ENCODE measurements around the gene TANGO2.

Gene TANGO2

DNA sequence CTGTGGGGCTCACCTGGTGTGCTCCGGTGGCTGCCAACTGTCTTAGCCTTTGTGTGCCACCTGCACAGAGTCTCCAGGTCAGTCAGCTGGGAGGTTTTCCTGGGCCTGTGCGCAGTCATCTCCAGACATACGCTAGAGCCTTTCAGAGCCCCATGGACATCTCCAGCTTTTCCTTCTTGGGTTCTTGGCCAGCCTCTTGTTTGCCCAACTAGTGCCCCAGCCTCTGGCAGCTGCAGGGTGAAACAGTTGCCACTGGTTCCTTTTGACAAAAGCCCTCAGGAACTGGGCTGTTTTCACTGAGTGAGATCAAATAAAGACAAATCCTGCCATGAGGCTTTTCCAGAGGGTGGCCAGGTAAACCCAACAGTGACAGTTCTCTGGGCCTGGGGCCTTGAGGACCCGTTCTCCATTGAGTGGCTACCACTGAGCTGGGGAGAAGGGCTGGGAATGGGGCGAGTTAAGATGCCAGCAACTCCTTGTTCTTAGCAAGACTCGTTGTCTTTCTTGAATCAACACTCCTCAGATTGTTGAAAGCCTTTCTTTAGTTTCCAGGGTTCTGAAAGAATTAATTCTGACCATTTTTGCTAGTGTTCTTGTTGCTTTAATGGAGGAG, 78.3 kb downstream of the TANGO2 start:
- Histone ChIP-seq H4K8ac (ENCODE audit: low read length) (no peak overlapping the region), H2AFZ (ENCODE audit: low read depth, low read length) (no peak overlapping the region), H2AK5ac (ENCODE audit: low read length, severe bottlenecking) (no peak overlapping the region), H3K14ac (ENCODE audit: low read length in 2 of 2) (no peak overlapping the region), H3K36me3 (ENCODE audit: control insufficient read depth in 1 of 2, insufficient read depth in 2 of 2, low read depth in 1 of 2, low read length in 2 of 2) (peaks cover 56 to 87% of the 10 kb centered on the region in 2 experiments), H2BK12ac (ENCODE audit: low read length in 2 of 2) (no peak overlapping the region), H3K4me1 (ENCODE audit: control insufficient read depth, insufficient read depth, low read depth, low read length) (no peaks in the 10 kb centered on the region), H3K27ac (ENCODE audit: low read length, poor library complexity, severe bottlenecking) (no peak overlapping the region), H2BK15ac (ENCODE audit: low read depth, poor library complexity, severe bottlenecking) (no peak overlapping the region), H4K91ac (ENCODE audit: low read length) (no peak overlapping the region), H2BK5ac (ENCODE audit: low read depth, low read length, poor library complexity, severe bottlenecking) (no peak overlapping the region), H3K4ac (ENCODE audit: low read depth in 1 of 2, low read length in 2 of 2) (no peak overlapping the region), H3K4me3 (ENCODE audit: insufficient read depth in 1 of 2, low read depth in 1 of 2, low read length in 2 of 2) (no peak overlapping the region), H3K79me1 (replicated peaks; ENCODE audit: low read length, poor library complexity, severe bottlenecking) (peaks cover 31% of the 10 kb centered on the region), H3K23ac (ENCODE audit: low read length in 2 of 2) (no peak overlapping the region), H2BK120ac (ENCODE audit: low read depth, low read length) (no peak overlapping the region), H3K27me3 (ENCODE audit: control insufficient read depth in 1 of 2, insufficient read depth in 1 of 2, low read length in 2 of 2) (no peaks in the 10 kb centered on the region), H3K4me2 (ENCODE audit: low read length, poor library complexity, severe bottlenecking) (no peak overlapping the region), H3K9ac (ENCODE audit: low read length) (no peak overlapping the region), H3K9me3 (ENCODE audit: control insufficient read depth, low read length) (peaks cover 6% of the 10 kb centered on the region), H3K18ac (ENCODE audit: low read depth in 1 of 2, low read length in 2 of 2) (no peak overlapping the region)
- 98% methylated on average over 6 of the region's 6 CpGs for WGBS
- no peak for DNase-seq

DNA sequence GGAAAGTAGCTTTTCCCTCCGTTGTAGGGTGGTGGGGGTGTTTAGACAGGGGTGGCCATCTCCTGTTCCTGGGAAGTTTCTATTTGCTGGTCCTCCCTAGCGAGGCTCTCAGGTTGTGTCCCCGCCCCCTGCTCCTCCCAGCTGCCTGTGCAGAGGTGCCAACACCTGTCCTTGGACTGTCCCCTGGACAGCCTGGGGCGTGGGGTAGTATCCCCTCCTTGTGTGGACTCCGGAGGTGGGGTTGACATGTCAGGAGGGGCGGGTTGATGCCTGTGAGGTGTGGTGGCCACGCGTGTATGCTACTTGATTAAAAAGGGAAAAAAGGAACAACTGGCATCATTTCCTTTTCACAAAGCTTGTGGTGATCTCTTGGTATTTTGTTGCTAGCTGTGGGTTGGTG, 80.7 kb downstream of the TANGO2 start:
- DNase-seq = no peak
- no peak overlapping the region for H4K8ac ChIP-seq (ENCODE audit: low read length)
- no peak overlapping the region for H4K91ac ChIP-seq (ENCODE audit: low read length)
- no peak overlapping the region for H3K4ac ChIP-seq (ENCODE audit: low read depth in 1 of 2, low read length in 2 of 2)
- H3K79me1 ChIP-seq (replicated peaks; ENCODE audit: low read length, poor library complexity, severe bottlenecking) = peaks cover 37% of the 10 kb centered on the region
- no peak overlapping the region for H3K27ac ChIP-seq (ENCODE audit: low read length, poor library complexity, severe bottlenecking)
- H3K4me2 ChIP-seq (ENCODE audit: low read length, poor library complexity, severe bottlenecking) = no peak overlapping the region
- peaks cover 15% of the 10 kb centered on the region for H3K4me1 ChIP-seq (ENCODE audit: control insufficient read depth, insufficient read depth, low read depth, low read length)
- WGBS = 96% methylated on average over 8 of the region's 8 CpGs
- H3K4me3 ChIP-seq (ENCODE audit: insufficient read depth in 1 of 2, low read depth in 1 of 2, low read length in 2 of 2) = no peak overlapping the region
- no peak overlapping the region for H2AK5ac ChIP-seq (ENCODE audit: low read length, severe bottlenecking)
- peaks cover 61 to 86% of the 10 kb centered on the region in 2 experiments for H3K36me3 ChIP-seq (ENCODE audit: control insufficient read depth in 1 of 2, insufficient read depth in 2 of 2, low read depth in 1 of 2, low read length in 2 of 2)
- no peak overlapping the region for H2BK12ac ChIP-seq (ENCODE audit: low read length in 2 of 2)
- no peaks in the 10 kb centered on the region for H3K27me3 ChIP-seq (ENCODE audit: control insufficient read depth in 1 of 2, insufficient read depth in 1 of 2, low read length in 2 of 2)
- no peak overlapping the region for H2BK15ac ChIP-seq (ENCODE audit: low read depth, poor library complexity, severe bottlenecking)
- no peak overlapping the region for H2AFZ ChIP-seq (ENCODE audit: low read depth, low read length)
- no peak overlapping the region for H2BK5ac ChIP-seq (ENCODE audit: low read depth, low read length, poor library complexity, severe bottlenecking)
- H3K9me3 ChIP-seq (ENCODE audit: control insufficient read depth, low read length) = peaks cover 3% of the 10 kb centered on the region
- no peak overlapping the region for H3K23ac ChIP-seq (ENCODE audit: low read length in 2 of 2)
- H3K18ac ChIP-seq (ENCODE audit: low read depth in 1 of 2, low read length in 2 of 2) = no peak overlapping the region
- H3K14ac ChIP-seq (ENCODE audit: low read length in 2 of 2) = no peak overlapping the region
- no peak overlapping the region for H2BK120ac ChIP-seq (ENCODE audit: low read depth, low read length)
- H3K9ac ChIP-seq (ENCODE audit: low read length) = no peak overlapping the region

DNA sequence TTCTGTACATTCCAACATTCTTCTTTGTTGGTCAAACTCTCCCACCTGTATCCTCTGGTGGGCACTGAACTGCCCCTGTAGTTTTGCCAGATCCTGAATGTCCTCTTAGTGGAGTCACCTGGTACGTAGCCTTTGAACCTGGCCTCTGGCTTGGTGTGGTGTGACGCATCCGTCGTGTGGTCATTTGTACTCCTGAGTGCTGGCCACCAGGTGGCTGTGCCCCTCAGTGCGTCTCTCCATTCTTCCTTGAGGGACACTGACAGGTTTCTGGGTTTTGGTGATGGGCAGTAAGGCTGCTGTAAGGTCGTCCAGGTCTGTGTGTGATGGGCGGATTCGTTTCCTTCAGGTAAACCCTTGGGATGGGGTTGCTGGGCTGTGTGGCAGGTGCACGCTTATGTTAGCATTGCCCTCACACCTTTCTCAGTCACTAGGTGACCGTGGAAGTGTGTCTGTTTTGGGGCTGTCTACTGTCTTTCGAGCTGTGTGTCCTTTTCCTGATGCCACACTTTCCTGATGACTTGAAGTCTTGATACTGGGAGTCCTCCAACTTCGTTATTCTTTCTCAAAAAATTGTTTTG, 81.4 kb downstream of the TANGO2 start:
- Histone ChIP-seq H4K91ac (ENCODE audit: low read length) (no peak overlapping the region), H3K14ac (ENCODE audit: low read length in 2 of 2) (no peak overlapping the region), H3K4me2 (ENCODE audit: low read length, poor library complexity, severe bottlenecking) (no peak overlapping the region), H2AFZ (ENCODE audit: low read depth, low read length) (no peak overlapping the region), H2BK12ac (ENCODE audit: low read length in 2 of 2) (no peak overlapping the region), H2BK15ac (ENCODE audit: low read depth, poor library complexity, severe bottlenecking) (no peak overlapping the region), H2BK120ac (ENCODE audit: low read depth, low read length) (no peak overlapping the region), H3K18ac (ENCODE audit: low read depth in 1 of 2, low read length in 2 of 2) (no peak overlapping the region), H2BK5ac (ENCODE audit: low read depth, low read length, poor library complexity, severe bottlenecking) (no peak overlapping the region), H3K36me3 (ENCODE audit: control insufficient read depth in 1 of 2, insufficient read depth in 2 of 2, low read depth in 1 of 2, low read length in 2 of 2) (peaks cover 67 to 86% of the 10 kb centered on the region in 2 experiments), H2AK5ac (ENCODE audit: low read length, severe bottlenecking) (no peak overlapping the region), H3K27ac (ENCODE audit: low read length, poor library complexity, severe bottlenecking) (no peak overlapping the region), H3K27me3 (ENCODE audit: control insufficient read depth in 1 of 2, insufficient read depth in 1 of 2, low read length in 2 of 2) (no peaks in the 10 kb centered on the region), H3K9ac (ENCODE audit: low read length) (no peak overlapping the region), H4K8ac (ENCODE audit: low read length) (no peak overlapping the region), H3K79me1 (replicated peaks; ENCODE audit: low read length, poor library complexity, severe bottlenecking) (peaks cover 43% of the 10 kb centered on the region), H3K4ac (ENCODE audit: low read depth in 1 of 2, low read length in 2 of 2) (no peak overlapping the region), H3K4me1 (ENCODE audit: control insufficient read depth, insufficient read depth, low read depth, low read length) (peaks cover 15% of the 10 kb centered on the region), H3K23ac (ENCODE audit: low read length in 2 of 2) (no peak overlapping the region), H3K4me3 (ENCODE audit: insufficient read depth in 1 of 2, low read depth in 1 of 2, low read length in 2 of 2) (no peak overlapping the region), H3K9me3 (ENCODE audit: control insufficient read depth, low read length) (no peaks in the 10 kb centered on the region)
- WGBS = 96% methylated on average over 12 of the region's 12 CpGs
- no peak for DNase-seq

DNA sequence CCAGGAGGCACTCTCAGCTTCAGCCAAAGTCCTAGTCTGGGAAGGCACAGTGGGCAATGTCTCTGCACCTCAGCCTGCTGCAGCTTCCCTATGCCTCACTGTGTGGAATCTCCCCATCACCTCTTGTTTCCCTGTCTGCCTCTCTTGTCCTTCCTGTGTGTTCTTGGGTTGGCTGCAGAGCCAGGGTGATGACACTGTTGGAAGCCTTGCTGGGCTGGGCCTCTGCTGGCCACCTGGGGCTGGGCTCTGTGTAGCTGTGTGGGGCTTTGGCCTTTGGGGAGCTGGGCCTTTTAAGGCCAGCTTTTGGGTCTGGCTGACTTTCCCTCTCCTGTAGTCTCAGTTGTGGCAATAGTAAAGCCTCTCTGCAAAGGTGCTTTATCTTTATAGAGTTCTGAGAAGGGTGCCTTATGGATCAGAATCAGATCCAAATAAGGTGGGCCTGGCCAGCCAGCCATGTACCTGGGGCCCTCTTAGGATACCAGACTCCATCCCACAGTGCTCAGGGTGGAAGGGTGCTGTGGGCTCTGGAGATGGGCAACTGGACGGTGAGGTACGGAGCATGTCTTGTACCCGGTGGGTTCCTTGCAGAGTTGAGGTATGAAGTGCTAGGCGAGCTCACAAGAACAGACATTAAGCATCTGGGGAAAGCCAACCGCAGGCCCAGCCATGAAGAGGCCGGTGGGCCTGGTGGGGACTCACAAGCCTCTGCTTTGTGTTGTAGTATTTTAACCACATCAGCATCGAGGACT, 84.7 kb downstream of the TANGO2 start:
- H3K18ac ChIP-seq (ENCODE audit: low read depth in 1 of 2, low read length in 2 of 2) = no peak overlapping the region
- H2AFZ ChIP-seq (ENCODE audit: low read depth, low read length) = no peak overlapping the region
- no peak overlapping the region for H2AK5ac ChIP-seq (ENCODE audit: low read length, severe bottlenecking)
- H3K4me3 ChIP-seq (ENCODE audit: insufficient read depth in 1 of 2, low read depth in 1 of 2, low read length in 2 of 2) = no peak overlapping the region
- no peak overlapping the region for H3K4me2 ChIP-seq (ENCODE audit: low read length, poor library complexity, severe bottlenecking)
- DNase-seq = no peak
- peaks cover 82 to 89% of the 10 kb centered on the region in 2 experiments for H3K36me3 ChIP-seq (ENCODE audit: control insufficient read depth in 1 of 2, insufficient read depth in 2 of 2, low read depth in 1 of 2, low read length in 2 of 2)
- no peaks in the 10 kb centered on the region for H3K9me3 ChIP-seq (ENCODE audit: control insufficient read depth, low read length)
- no peak overlapping the region for H2BK12ac ChIP-seq (ENCODE audit: low read length in 2 of 2)
- H4K91ac ChIP-seq (ENCODE audit: low read length) = no peak overlapping the region
- H3K4ac ChIP-seq (ENCODE audit: low read depth in 1 of 2, low read length in 2 of 2) = no peak overlapping the region
- 97% methylated on average over 7 of the region's 7 CpGs for WGBS
- no peak overlapping the region for H2BK15ac ChIP-seq (ENCODE audit: low read depth, poor library complexity, severe bottlenecking)
- no peak overlapping the region for H3K23ac ChIP-seq (ENCODE audit: low read length in 2 of 2)
- no peak overlapping the region for H3K14ac ChIP-seq (ENCODE audit: low read length in 2 of 2)
- no peak overlapping the region for H2BK120ac ChIP-seq (ENCODE audit: low read depth, low read length)
- no peak overlapping the region for H4K8ac ChIP-seq (ENCODE audit: low read length)
- peak overlapping the region; percentile 16 for H3K9ac ChIP-seq (ENCODE audit: low read length)
- peaks cover 39% of the 10 kb centered on the region for H3K79me1 ChIP-seq (replicated peaks; ENCODE audit: low read length, poor library complexity, severe bottlenecking)
- no peak overlapping the region for H3K27ac ChIP-seq (ENCODE audit: low read length, poor library complexity, severe bottlenecking)
- H3K4me1 ChIP-seq (ENCODE audit: control insufficient read depth, insufficient read depth, low read depth, low read length) = peaks cover 15% of the 10 kb centered on the region
- no peak overlapping the region for H2BK5ac ChIP-seq (ENCODE audit: low read depth, low read length, poor library complexity, severe bottlenecking)
- H3K27me3 ChIP-seq (ENCODE audit: control insufficient read depth in 1 of 2, insufficient read depth in 1 of 2, low read length in 2 of 2) = no peaks in the 10 kb centered on the region

Data from mesenchymal stem cell (in vitro differentiated cells and primary cell).